Osteoblast (primary cell): ENCODE measurements around the gene BRK1. TPM values are rescaled to one million over a fixed set of nuclear protein-coding genes. Genes with fewer than 3 reads are reported as not detected.
"Not testable (repeated sequence)": the region's sequence is repeated elsewhere in the genome, so short reads cannot be mapped to it uniquely, and the experiment has no call there.

ENCODE experiments used
- DNase-seq: peaks from one replicate; pipeline ENCODE4 v3.0.0; 2011; ENCODE audit warnings: low spot score, mixed read lengths; ENCODE audit not compliant: insufficient read length; ENCODE audit errors: missing footprints
- H2AFZ ChIP-seq: 2 replicates; pipeline ENCODE4 v1.6.0; 2011; ENCODE audit warnings: mild to moderate bottlenecking, low read length
- H3K27ac ChIP-seq: 2 replicates; pipeline ENCODE4 v1.5.1; 2011; ENCODE audit warnings: mild to moderate bottlenecking, low read depth, low read length, moderate library complexity
- H3K27me3 ChIP-seq: 2 replicates; pipeline ENCODE4 v1.6.0; 2012; ENCODE audit warnings: mild to moderate bottlenecking, control low read depth, inconsistent platforms, low read length, moderate library complexity; ENCODE audit not compliant: insufficient read depth
- H3K36me3 ChIP-seq: 2 replicates; pipeline ENCODE4 v1.5.1; 2011; ENCODE audit warnings: mild to moderate bottlenecking, low read length, control low read depth, moderate library complexity; ENCODE audit not compliant: insufficient read depth
- H3K4me1 ChIP-seq: 2 replicates; pipeline ENCODE4 v1.5.1; 2011; ENCODE audit warnings: mild to moderate bottlenecking, low read length, control low read depth, moderate library complexity; ENCODE audit not compliant: insufficient read depth
- H3K4me2 ChIP-seq: 2 replicates; pipeline ENCODE4 v1.6.0; 2011; ENCODE audit warnings: mild to moderate bottlenecking, low read length; ENCODE audit not compliant: insufficient read depth
- H3K4me3 ChIP-seq: fragments of 200-600 bp; sonication (generic); 3 replicates; pipeline ENCODE4 v1.5.1; 2012; ENCODE audit warnings: mild to moderate bottlenecking, low read length, inconsistent platforms; ENCODE audit not compliant: insufficient read depth
- H3K79me2 ChIP-seq: 2 replicates; pipeline ENCODE4 v1.6.0; 2012; ENCODE audit warnings: mild to moderate bottlenecking, low read length, control low read depth, inconsistent platforms; ENCODE audit not compliant: insufficient read depth
- H3K9me3 ChIP-seq: 2 replicates; pipeline ENCODE4 v1.5.1; 2011; ENCODE audit warnings: low read depth, low read length, control low read depth
- H4K20me1 ChIP-seq: 2 replicates; pipeline ENCODE4 v1.6.0; 2012; ENCODE audit warnings: mild to moderate bottlenecking, low read length, control low read depth; ENCODE audit not compliant: insufficient read depth
- total RNA-seq: library from RNA; depleted of rRNA; stranded (reverse); fragments of >200 nt; gene quantifications from 2 replicates; pipeline ENCODE4 v1.2.3, GENCODE V29; 2012
- TF ChIP-seq, protein P1 (sequence below): IDR thresholded peaks from 2 replicates; pipeline ENCODE4 v1.5.1; 2011; ENCODE audit warnings: mild to moderate bottlenecking, low read depth, low read length, moderate library complexity; ENCODE audit errors: extremely low read depth

The BRK1 gene
- total RNA-seq, 1 donor = 114 TPM

DNA sequence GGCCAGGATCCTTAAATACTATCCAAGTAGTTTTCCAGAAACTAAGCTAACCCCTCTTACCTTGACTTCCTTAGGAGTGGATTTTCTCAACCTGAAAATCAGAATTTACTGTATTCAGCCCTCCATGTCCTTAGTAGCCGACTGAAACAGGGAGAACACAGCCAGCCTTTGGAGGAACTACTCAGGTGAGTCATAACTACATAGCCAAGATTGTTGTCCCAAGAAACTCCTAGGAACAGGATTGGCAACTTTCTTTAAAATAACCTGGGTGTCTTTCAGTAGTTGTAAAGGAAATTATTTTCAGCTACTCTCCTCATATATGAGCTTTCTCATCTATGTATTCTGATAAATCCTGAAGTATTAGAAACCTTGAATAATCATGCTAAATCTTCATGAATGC is 29.7 kb upstream of the BRK1 start:
- Histone ChIP-seq H2AFZ (no peak overlapping the region), H3K4me2 (no peak overlapping the region), H3K27me3 (no peaks in the 10 kb centered on the region), H3K27ac (no peak overlapping the region), H4K20me1 (no peaks in the 10 kb centered on the region), H3K9me3 (no peaks in the 10 kb centered on the region), H3K36me3 (peaks cover 14% of the 10 kb centered on the region), H3K4me1 (no peaks in the 10 kb centered on the region), H3K79me2 (no peaks in the 10 kb centered on the region), H3K4me3 (no peak overlapping the region)
- TF ChIP-seq, protein P1, sequence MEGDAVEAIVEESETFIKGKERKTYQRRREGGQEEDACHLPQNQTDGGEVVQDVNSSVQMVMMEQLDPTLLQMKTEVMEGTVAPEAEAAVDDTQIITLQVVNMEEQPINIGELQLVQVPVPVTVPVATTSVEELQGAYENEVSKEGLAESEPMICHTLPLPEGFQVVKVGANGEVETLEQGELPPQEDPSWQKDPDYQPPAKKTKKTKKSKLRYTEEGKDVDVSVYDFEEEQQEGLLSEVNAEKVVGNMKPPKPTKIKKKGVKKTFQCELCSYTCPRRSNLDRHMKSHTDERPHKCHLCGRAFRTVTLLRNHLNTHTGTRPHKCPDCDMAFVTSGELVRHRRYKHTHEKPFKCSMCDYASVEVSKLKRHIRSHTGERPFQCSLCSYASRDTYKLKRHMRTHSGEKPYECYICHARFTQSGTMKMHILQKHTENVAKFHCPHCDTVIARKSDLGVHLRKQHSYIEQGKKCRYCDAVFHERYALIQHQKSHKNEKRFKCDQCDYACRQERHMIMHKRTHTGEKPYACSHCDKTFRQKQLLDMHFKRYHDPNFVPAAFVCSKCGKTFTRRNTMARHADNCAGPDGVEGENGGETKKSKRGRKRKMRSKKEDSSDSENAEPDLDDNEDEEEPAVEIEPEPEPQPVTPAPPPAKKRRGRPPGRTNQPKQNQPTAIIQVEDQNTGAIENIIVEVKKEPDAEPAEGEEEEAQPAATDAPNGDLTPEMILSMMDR = no peak
- no peak for DNase-seq

DNA sequence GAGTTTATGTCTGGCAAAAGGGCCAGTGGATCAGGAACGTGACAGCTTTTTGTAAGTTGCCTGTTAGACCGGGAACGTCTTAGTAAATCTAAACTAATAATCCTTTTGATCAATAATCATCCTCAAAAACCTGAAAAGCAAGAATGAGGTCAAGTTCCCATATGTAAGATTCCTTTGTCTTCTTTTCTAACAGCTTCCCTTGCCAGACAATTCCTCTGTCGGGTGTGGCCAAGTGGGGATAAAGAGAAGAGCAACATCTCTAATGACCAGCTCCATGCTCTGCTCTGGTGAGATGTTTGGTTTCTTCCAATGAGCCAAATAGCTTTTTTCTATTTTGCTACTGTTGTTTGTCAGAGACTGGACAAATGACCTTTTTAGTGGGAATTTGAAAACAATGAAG is 27.2 kb upstream of the BRK1 start:
- TF ChIP-seq, protein P1 = no peak
- Histone ChIP-seq H3K79me2 (no peaks in the 10 kb centered on the region), H3K27me3 (no peaks in the 10 kb centered on the region), H3K4me3 (no peak overlapping the region), H3K4me1 (no peaks in the 10 kb centered on the region), H2AFZ (no peak overlapping the region), H4K20me1 (no peaks in the 10 kb centered on the region), H3K36me3 (peaks cover 5% of the 10 kb centered on the region), H3K27ac (no peak overlapping the region), H3K9me3 (no peaks in the 10 kb centered on the region), H3K4me2 (no peak overlapping the region)
- DNase-seq = no peak

DNA sequence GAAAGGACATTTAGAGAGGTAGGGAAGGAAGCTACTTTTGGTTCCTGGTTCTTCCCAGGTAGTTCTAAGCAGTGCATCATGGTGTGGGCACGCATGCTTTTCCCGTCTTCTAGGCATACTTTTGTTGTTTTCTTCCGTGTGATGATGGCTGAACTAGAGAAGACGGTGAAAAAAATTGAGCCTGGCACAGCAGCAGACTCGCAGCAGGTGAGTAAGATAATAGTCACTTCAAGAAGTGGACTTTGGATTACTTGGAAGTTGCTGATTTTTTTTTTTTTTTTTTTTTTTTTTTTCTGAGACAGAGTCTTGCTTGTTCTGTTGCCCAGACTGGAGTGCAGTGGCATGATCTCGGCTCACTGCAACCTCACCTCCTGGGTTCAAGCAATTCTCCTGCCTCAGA is 25.3 kb upstream of the BRK1 start:
- Histone ChIP-seq H3K27me3 (no peaks in the 10 kb centered on the region), H4K20me1 (no peaks in the 10 kb centered on the region), H3K4me3 (no peak overlapping the region), H3K4me1 (no peaks in the 10 kb centered on the region), H3K9me3 (no peaks in the 10 kb centered on the region), H3K79me2 (no peaks in the 10 kb centered on the region), H3K36me3 (peaks cover 5% of the 10 kb centered on the region), H2AFZ (no peak overlapping the region), H3K27ac (no peak overlapping the region), H3K4me2 (no peak overlapping the region)
- no peak for DNase-seq
- TF ChIP-seq, protein P1 = no peak

DNA sequence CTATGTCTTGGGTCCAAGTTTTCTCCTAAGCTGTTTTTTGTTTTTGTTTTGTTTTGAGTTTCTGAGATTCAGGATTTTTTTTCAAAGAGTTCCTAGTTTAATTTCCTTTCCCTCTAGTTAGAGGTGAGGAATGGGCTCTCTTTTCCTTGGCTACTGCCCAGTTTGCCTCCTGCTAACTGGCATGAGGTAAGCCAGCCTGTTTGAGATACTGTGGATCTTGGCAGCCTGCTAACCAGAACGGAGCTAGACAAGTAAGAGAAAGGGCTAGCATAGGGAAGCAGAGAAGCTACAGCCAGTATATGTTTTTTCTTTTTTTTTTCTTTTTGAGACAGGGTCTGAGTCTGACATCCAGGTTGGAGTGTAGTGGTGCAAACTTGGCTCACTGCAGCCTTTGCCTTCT is 24.7 kb upstream of the BRK1 start:
- not testable (repeated sequence) for DNase-seq, H3K9me3 ChIP-seq, H3K4me3 ChIP-seq, H3K4me1 ChIP-seq, H2AFZ ChIP-seq, H3K4me2 ChIP-seq, H3K79me2 ChIP-seq, H3K27ac ChIP-seq, H4K20me1 ChIP-seq, H3K36me3 ChIP-seq, H3K27me3 ChIP-seq

GRCh38 chr3:10091387-10091786 is 24.1 kb upstream of the BRK1 start:
- H3K79me2 ChIP-seq, H3K27ac ChIP-seq, H3K9me3 ChIP-seq, H2AFZ ChIP-seq, H3K4me3 ChIP-seq, H3K4me1 ChIP-seq, H3K4me2 ChIP-seq, H3K27me3 ChIP-seq, H3K36me3 ChIP-seq, DNase-seq, H4K20me1 ChIP-seq: not testable (repeated sequence)
